ENCODE results near the gene SYCP2.

SYCP2 gene

GRCh38 chr20:59817846-59818615 lies 115.4 kb downstream of the SYCP2 start:
- Mint-ChIP-seq H3K4me3 (no peak overlapping the region), H3K27me3 (peaks cover 10% of the 10 kb centered on the region), H3K27ac (no peak overlapping the region), H3K4me1 (no peaks in the 10 kb centered on the region), H3K36me3 (no peaks in the 10 kb centered on the region), H3K9me3 (no peaks in the 10 kb centered on the region)
- ATAC-seq: no peak

GRCh38 chr20:59817406-59817805 lies 116.0 kb downstream of the SYCP2 start:
- H3K4me3 Mint-ChIP-seq: no peak overlapping the region
- no peak overlapping the region for H3K27ac Mint-ChIP-seq
- no peaks in the 10 kb centered on the region for H3K36me3 Mint-ChIP-seq
- H3K27me3 Mint-ChIP-seq: peaks cover 10% of the 10 kb centered on the region
- ATAC-seq: no peak
- H3K4me1 Mint-ChIP-seq: no peaks in the 10 kb centered on the region
- H3K9me3 Mint-ChIP-seq: no peaks in the 10 kb centered on the region

GRCh38 chr20:59816146-59816738 lies 117.2 kb downstream of the SYCP2 start:
- Mint-ChIP-seq H3K4me3 (no peak overlapping the region), H3K27me3 (peaks cover 10% of the 10 kb centered on the region), H3K9me3 (no peaks in the 10 kb centered on the region), H3K36me3 (no peaks in the 10 kb centered on the region), H3K27ac (no peak overlapping the region), H3K4me1 (no peaks in the 10 kb centered on the region)
- no peak for ATAC-seq

GRCh38 chr20:59814840-59815340 lies 118.5 kb downstream of the SYCP2 start:
- Mint-ChIP-seq H3K27me3 (peaks cover 1% of the 10 kb centered on the region), H3K4me1 (no peaks in the 10 kb centered on the region), H3K9me3 (no peaks in the 10 kb centered on the region), H3K4me3 (no peak overlapping the region), H3K36me3 (no peaks in the 10 kb centered on the region), H3K27ac (no peak overlapping the region)
- no peak for ATAC-seq

GRCh38 chr20:59813948-59814839 lies 119.2 kb downstream of the SYCP2 start:
- no peak for ATAC-seq
- Mint-ChIP-seq H3K4me1 (no peaks in the 10 kb centered on the region), H3K9me3 (no peaks in the 10 kb centered on the region), H3K27ac (no peak overlapping the region), H3K27me3 (no peaks in the 10 kb centered on the region), H3K4me3 (no peak overlapping the region), H3K36me3 (no peaks in the 10 kb centered on the region)
